Measurements from ENCODE around the gene ATG7. TPM values are rescaled to one million over a fixed set of nuclear protein-coding genes. Genes with fewer than 3 reads are reported as not detected.
"Not testable (repeated sequence)": the region's sequence is repeated elsewhere in the genome, so short reads cannot be mapped to it uniquely, and the experiment has no call there.

Gene ATG7
- total RNA-seq, 1 experiment from 2014 or later, result 30.0 TPM

- peak; percentile 51 for DNase-seq (ENCODE audit: low read depth, low spot score)
- in situ Hi-C loops (cut with HindIII; ENCODE audit: low pct_unique_long_range_greater_than_20kb, low sequenced_read_pairs), result no loop called here
These were observed 295.6 kb downstream of the ATG7 start for GRCh38 chr3:11567516-11568467.

GRCh38 chr3:11568503-11569155 is 296.4 kb downstream of the ATG7 start:
- peak; percentile 86 for DNase-seq (ENCODE audit: low read depth, low spot score)
- in situ Hi-C loops (cut with HindIII; ENCODE audit: low pct_unique_long_range_greater_than_20kb, low sequenced_read_pairs), result no loop called here

GRCh38 chr3:11569156-11569741 is 297.1 kb downstream of the ATG7 start:
- DNase-seq (ENCODE audit: low read depth, low spot score), result no peak
- in situ Hi-C loops (cut with HindIII; ENCODE audit: low pct_unique_long_range_greater_than_20kb, low sequenced_read_pairs), result no loop called here

GRCh38 chr3:11570251-11570650 is 298.1 kb downstream of the ATG7 start:
- DNase-seq (ENCODE audit: low read depth, low spot score), result no peak
- in situ Hi-C loops (cut with HindIII; ENCODE audit: low pct_unique_long_range_greater_than_20kb, low sequenced_read_pairs), result no loop called here

- DNase-seq (ENCODE audit: low read depth, low spot score), result no peak
- in situ Hi-C loops (cut with HindIII; ENCODE audit: low pct_unique_long_range_greater_than_20kb, low sequenced_read_pairs), result no loop called here
These were observed 298.7 kb downstream of the ATG7 start for GRCh38 chr3:11570789-11571495.

GRCh38 chr3:11572660-11573059 is 300.5 kb downstream of the ATG7 start:
- DNase-seq (ENCODE audit: low read depth, low spot score); in situ Hi-C loops (cut with HindIII; ENCODE audit: low pct_unique_long_range_greater_than_20kb, low sequenced_read_pairs): not testable (repeated sequence)

GRCh38 chr3:11574981-11575669 is 302.9 kb downstream of the ATG7 start:
- in situ Hi-C loops (cut with HindIII; ENCODE audit: low pct_unique_long_range_greater_than_20kb, low sequenced_read_pairs), result no loop called here
- DNase-seq (ENCODE audit: low read depth, low spot score), result no peak

- DNase-seq (ENCODE audit: low read depth, low spot score), result no peak
- in situ Hi-C loops (cut with HindIII; ENCODE audit: low pct_unique_long_range_greater_than_20kb, low sequenced_read_pairs), result no loop called here
These were observed 303.5 kb downstream of the ATG7 start for GRCh38 chr3:11575677-11576076.

GRCh38 chr3:11576453-11576852 is 304.3 kb downstream of the ATG7 start:
- in situ Hi-C loops (cut with HindIII; ENCODE audit: low pct_unique_long_range_greater_than_20kb, low sequenced_read_pairs), result no loop called here
- DNase-seq (ENCODE audit: low read depth, low spot score), result no peak

- in situ Hi-C loops (cut with HindIII; ENCODE audit: low pct_unique_long_range_greater_than_20kb, low sequenced_read_pairs), result no loop called here
- DNase-seq (ENCODE audit: low read depth, low spot score), result no peak
These were observed 306.0 kb downstream of the ATG7 start for GRCh38 chr3:11578169-11578568.

GRCh38 chr3:11580645-11581044 is 308.4 kb downstream of the ATG7 start:
- in situ Hi-C loops (cut with HindIII; ENCODE audit: low pct_unique_long_range_greater_than_20kb, low sequenced_read_pairs), result no loop called here
- DNase-seq (ENCODE audit: low read depth, low spot score), result no peak

GRCh38 chr3:11581237-11582190 is 309.3 kb downstream of the ATG7 start:
- peak; percentile 77 for DNase-seq (ENCODE audit: low read depth, low spot score)
- in situ Hi-C loops (cut with HindIII; ENCODE audit: low pct_unique_long_range_greater_than_20kb, low sequenced_read_pairs), result no loop called here

- DNase-seq (ENCODE audit: low read depth, low spot score), result peak; percentile 73
- in situ Hi-C loops (cut with HindIII; ENCODE audit: low pct_unique_long_range_greater_than_20kb, low sequenced_read_pairs), result no loop called here
These were observed 310.2 kb downstream of the ATG7 start for GRCh38 chr3:11582191-11582968.

- in situ Hi-C loops (cut with HindIII; ENCODE audit: low pct_unique_long_range_greater_than_20kb, low sequenced_read_pairs), result no loop called here
- no peak for DNase-seq (ENCODE audit: low read depth, low spot score)
These were observed 311.0 kb downstream of the ATG7 start for GRCh38 chr3:11583235-11583634.

GRCh38 chr3:11583638-11584046 is 311.4 kb downstream of the ATG7 start:
- no peak for DNase-seq (ENCODE audit: low read depth, low spot score)
- in situ Hi-C loops (cut with HindIII; ENCODE audit: low pct_unique_long_range_greater_than_20kb, low sequenced_read_pairs), result no loop called here

GRCh38 chr3:11584570-11584969 is 312.4 kb downstream of the ATG7 start:
- in situ Hi-C loops (cut with HindIII; ENCODE audit: low pct_unique_long_range_greater_than_20kb, low sequenced_read_pairs), result no loop called here

More at GRCh38 chr3:11584570-11584969, 312.4 kb downstream of the ATG7 start:
- DNase-seq (ENCODE audit: low read depth, low spot score), result no peak
